GM23338 (cell line): ENCODE results near the gene SVBP. TPM values are rescaled to one million over a fixed set of nuclear protein-coding genes. Genes with fewer than 3 reads are reported as not detected.
A peak's percentile ranks its signal among the peaks of the same experiment; 100 is the strongest.

Experiments used
- ATAC-seq: fragments of 200-7000 bp; cut with Tn5 transposase; 3 replicates; pipeline ENCODE4 v1.9.1; 2020
- DNase-seq: peaks from one replicate; pipeline ENCODE4 v3.0.0-alpha.2; 2015; ENCODE audit warnings: low spot score
- H2AFZ ChIP-seq: fragments of 200-600 bp; sonication (generic); 2 replicates; pipeline ENCODE4 v1.8.0; 2016; ENCODE audit warnings: antibody characterized with exemption, mild to moderate bottlenecking, moderate library complexity
- H3F3A ChIP-seq: fragments of 200-600 bp; sonication (generic); replicated peaks from 2 replicates; pipeline ENCODE4 v1.8.0; 2017; ENCODE audit warnings: antibody characterized with exemption, mixed run types, low read depth
- H3K27ac ChIP-seq: fragments of 200-600 bp; sonication (generic); 2 replicates; pipeline ENCODE4 v1.6.1; 2016; ENCODE audit warnings: low read depth
- H3K27me3 ChIP-seq: fragments of 200-600 bp; sonication (generic); 2 replicates; pipeline ENCODE4 v1.8.0; 2016; ENCODE audit warnings: mild to moderate bottlenecking, mixed run types, moderate library complexity; ENCODE audit not compliant: insufficient read depth
- H3K36me3 ChIP-seq: fragments of 200-600 bp; sonication (generic); 2 replicates; pipeline ENCODE4 v1.8.0; 2016; ENCODE audit warnings: mild to moderate bottlenecking; ENCODE audit not compliant: insufficient read depth
- H3K4me1 ChIP-seq: fragments of 200-600 bp; sonication (generic); 2 replicates; pipeline ENCODE4 v1.8.0; 2016; ENCODE audit warnings: mild to moderate bottlenecking, moderate library complexity; ENCODE audit not compliant: insufficient read depth
- H3K4me2 ChIP-seq: fragments of 200-600 bp; sonication (generic); 2 replicates; pipeline ENCODE4 v1.7.1; 2017; ENCODE audit warnings: mixed run types
- H3K4me3 ChIP-seq: fragments of 200-600 bp; sonication (generic); 2 replicates; pipeline ENCODE4 v1.6.1; 2016; ENCODE audit warnings: mixed run types
- H3K79me2 ChIP-seq: fragments of 200-600 bp; sonication (generic); replicated peaks from 2 replicates; pipeline ENCODE4 v1.8.0; 2017; ENCODE audit warnings: mild to moderate bottlenecking; ENCODE audit not compliant: insufficient read depth
- H3K9me2 ChIP-seq: fragments of 200-600 bp; sonication (generic); 2 replicates; pipeline ENCODE4 v1.8.0; 2017; ENCODE audit not compliant: insufficient read depth
- H4K20me1 ChIP-seq: fragments of 200-600 bp; sonication (generic); replicated peaks from 2 replicates; pipeline ENCODE4 v1.8.0; 2017; ENCODE audit warnings: mild to moderate bottlenecking; ENCODE audit not compliant: insufficient read depth
- H3K27ac Mint-ChIP-seq: 2 replicates; pipeline ENCODE4 v1.8.0; 2020; ENCODE audit warnings: inconsistent platforms, mild to moderate bottlenecking, moderate library complexity, mixed read lengths
- H3K27me3 Mint-ChIP-seq: 3 replicates; pipeline ENCODE4 v1.8.0; 2022; ENCODE audit warnings: low read depth, mild to moderate bottlenecking, moderate library complexity, mixed read lengths, inconsistent platforms; ENCODE audit not compliant: insufficient read depth, poor library complexity
- H3K36me3 Mint-ChIP-seq: 3 replicates; pipeline ENCODE4 v1.8.0; 2021; ENCODE audit warnings: low read depth, mild to moderate bottlenecking, inconsistent platforms, moderate library complexity, mixed read lengths
- H3K4me1 Mint-ChIP-seq: 3 replicates; pipeline ENCODE4 v1.8.0; 2020; ENCODE audit warnings: mild to moderate bottlenecking, inconsistent platforms, mixed read lengths
- H3K4me3 Mint-ChIP-seq: 3 replicates; pipeline ENCODE4 v1.8.0; 2021; ENCODE audit warnings: moderate library complexity, mild to moderate bottlenecking, inconsistent platforms, mixed read lengths
- H3K9me3 Mint-ChIP-seq: 3 replicates; pipeline ENCODE4 v1.8.0; 2020; ENCODE audit warnings: moderate library complexity, mild to moderate bottlenecking, inconsistent platforms, mixed read lengths
- CREB1 ChIP-seq: fragments of 250-450 bp; sonication (Bioruptor Pico); IDR thresholded peaks from 2 replicates; pipeline ENCODE4 v1.5.0; 2020; ENCODE audit warnings: low read depth, mild to moderate bottlenecking, moderate library complexity
- CTCF ChIP-seq, 2 experiments: fragments of 200-600 bp in 1 of 2; sonication (generic) in 1 of 2; conservative IDR thresholded peaks; 2 replicates each; pipeline versions ENCODE4 v1.5.1 to v1.6.1; 2016 to 2017; ENCODE audit warnings: antibody characterized with exemption in 2 of 2, low read depth in 2 of 2, mild to moderate bottlenecking in 2 of 2, moderate library complexity in 1 of 2
- ETS1 ChIP-seq: IDR thresholded peaks from 2 replicates; pipeline ENCODE4 v1.6.1; 2016; ENCODE audit warnings: antibody characterized with exemption
- ZNF462 ChIP-seq: fragments of 250-450 bp; sonication (Bioruptor Pico); IDR thresholded peaks from 2 replicates; pipeline ENCODE4 v1.5.0; 2020; ENCODE audit warnings: mild to moderate bottlenecking, moderate library complexity
- polyA plus RNA-seq: library from polyadenylated mRNA; unstranded; fragments of >200 nt; fragmentation: Nextera tagmentation; extraction: Ambion mirVana; gene quantifications from 2 replicates; pipeline ENCODE4 v1.2.1, GENCODE V29; 2016
- total RNA-seq: library from RNA; depleted of rRNA; stranded (reverse); fragments of >200 nt; shearing (Covaris generic); gene quantifications from 2 replicates; pipeline ENCODE4 v1.2.3, GENCODE V29; 2014

SVBP gene
- total and polyA plus RNA-seq, 2 experiments from 2014 or later, result 22.1 to 82.1 TPM

- no peak overlapping the region for H3K4me2 ChIP-seq
- ATAC-seq (no peak), DNase-seq (no peak)
- TF ChIP-seq CREB1 (CRISPR knock-in tag), result no peak
- Mint-ChIP-seq H3K4me1 (peaks cover 3% of the 10 kb centered on the region; the same call in 2 of the 3 replicates), H3K27me3 (no peaks in the 10 kb centered on the region), H3K36me3 (peaks cover 42% of the 10 kb centered on the region), H3K27ac (no peak overlapping the region), H3K9me3 (no peaks in the 10 kb centered on the region; the same call in 2 of the 3 replicates), H3K4me3 (no peak overlapping the region)
- H3K4me3 ChIP-seq, result no peak overlapping the region
- H3K79me2 ChIP-seq, result no peaks in the 10 kb centered on the region
- no peaks in the 10 kb centered on the region for H3K27me3 ChIP-seq
- H3K4me1 ChIP-seq, result no peaks in the 10 kb centered on the region
- no peaks in the 10 kb centered on the region for H3K9me2 ChIP-seq
- H3K27ac ChIP-seq, result no peak overlapping the region
- 0 out of 2 replicates have a peak, but pooled peaks cover 4% of the 10 kb centered on the region for H4K20me1 ChIP-seq
- H2AFZ ChIP-seq, result no peak overlapping the region
- H3F3A ChIP-seq, result 0 out of 2 replicates have a peak, but pooled peaks cover 15% of the 10 kb centered on the region
- peaks cover 13% of the 10 kb centered on the region for H3K36me3 ChIP-seq
These were observed 37.0 kb downstream of the SVBP start for GRCh38 chr1:42780176-42780575.

- Mint-ChIP-seq H3K36me3 (peaks cover 47% of the 10 kb centered on the region), H3K27me3 (peaks cover 2% of the 10 kb centered on the region), H3K4me3 (no peak overlapping the region), H3K4me1 (peaks cover 3% of the 10 kb centered on the region; the same call in 2 of the 3 replicates), H3K9me3 (no peaks in the 10 kb centered on the region; the same call in 2 of the 3 replicates), H3K27ac (no peak overlapping the region)
- no peak overlapping the region for H2AFZ ChIP-seq
- H3K4me2 ChIP-seq, result no peak overlapping the region
- H4K20me1 ChIP-seq, result 0 out of 2 replicates have a peak, but pooled peaks cover 4% of the 10 kb centered on the region
- ATAC-seq, result no peak
- no peaks in the 10 kb centered on the region for H3K27me3 ChIP-seq
- no peak for DNase-seq
- no peak overlapping the region for H3K27ac ChIP-seq
- H3K9me2 ChIP-seq, result no peaks in the 10 kb centered on the region
- no peak overlapping the region for H3K4me3 ChIP-seq
- H3K4me1 ChIP-seq, result no peaks in the 10 kb centered on the region
- no peak for TF ChIP-seq ETS1
- no peaks in the 10 kb centered on the region for H3K79me2 ChIP-seq
- 0 out of 2 replicates have a peak, but pooled peaks cover 15% of the 10 kb centered on the region for H3F3A ChIP-seq
- H3K36me3 ChIP-seq, result peaks cover 13% of the 10 kb centered on the region
These were observed 37.5 kb downstream of the SVBP start for GRCh38 chr1:42779725-42780124.

- Mint-ChIP-seq H3K4me3 (no peak overlapping the region), H3K4me1 (no peaks in the 10 kb centered on the region), H3K27me3 (peaks cover 6% of the 10 kb centered on the region), H3K36me3 (peaks cover 54% of the 10 kb centered on the region), H3K27ac (no peak overlapping the region), H3K9me3 (no peaks in the 10 kb centered on the region; the same call in 2 of the 3 replicates)
- peaks cover 18% of the 10 kb centered on the region for H3K36me3 ChIP-seq
- H3K27ac ChIP-seq, result no peak overlapping the region
- 0 out of 2 replicates have a peak, but pooled peaks cover 4% of the 10 kb centered on the region for H3F3A ChIP-seq
- H3K4me2 ChIP-seq, result no peak overlapping the region
- no peak overlapping the region for H3K4me3 ChIP-seq
- peak; percentile 77 for DNase-seq
- H3K4me1 ChIP-seq, result peaks cover 3% of the 10 kb centered on the region
- H3K9me2 ChIP-seq, result no peaks in the 10 kb centered on the region
- H2AFZ ChIP-seq, result no peak overlapping the region
- peaks cover 7% of the 10 kb centered on the region for H3K79me2 ChIP-seq
- no peaks in the 10 kb centered on the region for H4K20me1 ChIP-seq
- TF ChIP-seq CTCF (conservative IDR thresholded peaks at IDR 0.05; ENCODE audit: low read depth in 2 of 2), result peak; percentile 81 to 95
- no peak for TF ChIP-seq ZNF462
- peak; percentile 93 for ATAC-seq
- H3K27me3 ChIP-seq, result no peaks in the 10 kb centered on the region
These were observed 39.3 kb downstream of the SVBP start for GRCh38 chr1:42777852-42778251.
